ENCODE measurements around the gene VEGFC. TPM values are rescaled to one million over a fixed set of nuclear protein-coding genes. Genes with fewer than 3 reads are reported as not detected.

Gene VEGFC
- total RNA-seq, 2 experiments from 2014 or later = not detected

- Mint-ChIP-seq H3K4me1 (ENCODE audit: low read depth) (no peaks in the 10 kb centered on the region), H3K27me3 (ENCODE audit: low read depth) (no peaks in the 10 kb centered on the region), H3K27ac (no peak overlapping the region), H3K36me3 (ENCODE audit: low read depth) (no peaks in the 10 kb centered on the region), H3K4me3 (no peak overlapping the region), H3K9me3 (no peaks in the 10 kb centered on the region)
- intact Hi-C loops (cut with micrococcal nuclease) = no loop called here
- CTCF ChIA-PET = no interaction called here
- DNase-seq = no peak
These were observed 75.5 kb downstream of the VEGFC start for GRCh38 chr4:176717237-176717636.

- CTCF ChIA-PET = no interaction called here
- no peaks in the 10 kb centered on the region for H3K9me3 Mint-ChIP-seq
These were observed 83.3 kb downstream of the VEGFC start for GRCh38 chr4:176709417-176709816.

GRCh38 chr4:176708771-176709311 is 83.9 kb downstream of the VEGFC start:
- intact Hi-C loops (cut with micrococcal nuclease) = no loop called here
- H3K27ac Mint-ChIP-seq = no peak overlapping the region

More at GRCh38 chr4:176709417-176709816, 83.3 kb downstream of the VEGFC start:
- Mint-ChIP-seq H3K36me3 (ENCODE audit: low read depth) (no peaks in the 10 kb centered on the region), H3K4me1 (ENCODE audit: low read depth) (no peaks in the 10 kb centered on the region), H3K27me3 (ENCODE audit: low read depth) (no peaks in the 10 kb centered on the region), H3K4me3 (no peak overlapping the region), H3K27ac (no peak overlapping the region)
- DNase-seq = no peak
- intact Hi-C loops (cut with micrococcal nuclease) = no loop called here

GRCh38 chr4:176690716-176691115 is 102.0 kb downstream of the VEGFC start:
- Mint-ChIP-seq H3K27me3 (ENCODE audit: low read depth) (no peaks in the 10 kb centered on the region), H3K27ac (no peak overlapping the region), H3K9me3 (no peaks in the 10 kb centered on the region), H3K4me1 (ENCODE audit: low read depth) (no peaks in the 10 kb centered on the region), H3K36me3 (ENCODE audit: low read depth) (no peaks in the 10 kb centered on the region), H3K4me3 (no peak overlapping the region)
- DNase-seq = no peak
- CTCF ChIA-PET = no interaction called here
- intact Hi-C loops (cut with micrococcal nuclease) = no loop called here

More at GRCh38 chr4:176708771-176709311, 83.9 kb downstream of the VEGFC start:
- Mint-ChIP-seq H3K4me1 (ENCODE audit: low read depth) (no peaks in the 10 kb centered on the region), H3K4me3 (no peak overlapping the region), H3K9me3 (no peaks in the 10 kb centered on the region), H3K27me3 (ENCODE audit: low read depth) (no peaks in the 10 kb centered on the region), H3K36me3 (ENCODE audit: low read depth) (no peaks in the 10 kb centered on the region)
- no peak for DNase-seq
- CTCF ChIA-PET = no interaction called here

GRCh38 chr4:176680668-176681180 is 112.0 kb downstream of the VEGFC start:
- Mint-ChIP-seq H3K27me3 (ENCODE audit: low read depth) (no peaks in the 10 kb centered on the region), H3K36me3 (ENCODE audit: low read depth) (no peaks in the 10 kb centered on the region), H3K9me3 (peaks cover 2% of the 10 kb centered on the region), H3K4me3 (no peak overlapping the region), H3K4me1 (ENCODE audit: low read depth) (no peaks in the 10 kb centered on the region), H3K27ac (no peak overlapping the region)
- no peak for DNase-seq
- CTCF ChIA-PET = no interaction called here
- intact Hi-C loops (cut with micrococcal nuclease) = no loop called here

- H3K36me3 Mint-ChIP-seq (ENCODE audit: low read depth) = no peaks in the 10 kb centered on the region
- H3K4me1 Mint-ChIP-seq (ENCODE audit: low read depth) = no peaks in the 10 kb centered on the region
- no peak overlapping the region for H3K27ac Mint-ChIP-seq
- CTCF ChIA-PET = no interaction called here
- intact Hi-C loops (cut with micrococcal nuclease) = no loop called here
- DNase-seq = no peak
- H3K4me3 Mint-ChIP-seq = no peak overlapping the region
- H3K27me3 Mint-ChIP-seq (ENCODE audit: low read depth) = no peaks in the 10 kb centered on the region
- peaks cover 2% of the 10 kb centered on the region for H3K9me3 Mint-ChIP-seq
These were observed 115.8 kb downstream of the VEGFC start for GRCh38 chr4:176676901-176677300.

- intact Hi-C loops (cut with micrococcal nuclease) = no loop called here
- CTCF ChIA-PET = no interaction called here
- H3K27ac Mint-ChIP-seq = no peak overlapping the region
- no peak for DNase-seq
- no peaks in the 10 kb centered on the region for H3K4me1 Mint-ChIP-seq (ENCODE audit: low read depth)
- H3K36me3 Mint-ChIP-seq (ENCODE audit: low read depth) = no peaks in the 10 kb centered on the region
- peaks cover 2% of the 10 kb centered on the region for H3K9me3 Mint-ChIP-seq
- no peaks in the 10 kb centered on the region for H3K27me3 Mint-ChIP-seq (ENCODE audit: low read depth)
- H3K4me3 Mint-ChIP-seq = no peak overlapping the region
These were observed 116.9 kb downstream of the VEGFC start for GRCh38 chr4:176675810-176676209.

- Mint-ChIP-seq H3K36me3 (ENCODE audit: low read depth) (no peaks in the 10 kb centered on the region), H3K27ac (no peak overlapping the region), H3K4me3 (no peak overlapping the region), H3K27me3 (ENCODE audit: low read depth) (no peaks in the 10 kb centered on the region), H3K4me1 (ENCODE audit: low read depth) (no peaks in the 10 kb centered on the region), H3K9me3 (no peaks in the 10 kb centered on the region)
- CTCF ChIA-PET = no interaction called here
- intact Hi-C loops (cut with micrococcal nuclease) = no loop called here
- no peak for DNase-seq
These were observed 121.2 kb downstream of the VEGFC start for GRCh38 chr4:176671532-176671931.

- DNase-seq = no peak
- Mint-ChIP-seq H3K4me1 (ENCODE audit: low read depth) (no peaks in the 10 kb centered on the region), H3K9me3 (no peaks in the 10 kb centered on the region), H3K36me3 (ENCODE audit: low read depth) (no peaks in the 10 kb centered on the region), H3K4me3 (no peak overlapping the region), H3K27me3 (ENCODE audit: low read depth) (no peaks in the 10 kb centered on the region), H3K27ac (no peak overlapping the region)
- CTCF ChIA-PET = no interaction called here
- intact Hi-C loops (cut with micrococcal nuclease) = no loop called here
These were observed 124.4 kb downstream of the VEGFC start for GRCh38 chr4:176668324-176668723.

GRCh38 chr4:176664964-176665363 is 127.8 kb downstream of the VEGFC start:
- intact Hi-C loops (cut with micrococcal nuclease) = no loop called here
- Mint-ChIP-seq H3K4me1 (ENCODE audit: low read depth) (no peaks in the 10 kb centered on the region), H3K27ac (no peak overlapping the region), H3K36me3 (ENCODE audit: low read depth) (no peaks in the 10 kb centered on the region), H3K27me3 (ENCODE audit: low read depth) (no peaks in the 10 kb centered on the region), H3K4me3 (no peak overlapping the region), H3K9me3 (no peaks in the 10 kb centered on the region)
- CTCF ChIA-PET = no interaction called here
- no peak for DNase-seq

- intact Hi-C loops (cut with micrococcal nuclease) = no loop called here
- CTCF ChIA-PET = no interaction called here
- H3K4me1 Mint-ChIP-seq (ENCODE audit: low read depth) = no peaks in the 10 kb centered on the region
- H3K27me3 Mint-ChIP-seq (ENCODE audit: low read depth) = no peaks in the 10 kb centered on the region
- DNase-seq = no peak
- no peaks in the 10 kb centered on the region for H3K9me3 Mint-ChIP-seq
- no peak overlapping the region for H3K4me3 Mint-ChIP-seq
- H3K36me3 Mint-ChIP-seq (ENCODE audit: low read depth) = no peaks in the 10 kb centered on the region
- H3K27ac Mint-ChIP-seq = no peak overlapping the region
These were observed 132.2 kb downstream of the VEGFC start for GRCh38 chr4:176660561-176660960.

GRCh38 chr4:176656108-176656507 is 136.6 kb downstream of the VEGFC start:
- intact Hi-C loops (cut with micrococcal nuclease) = no loop called here
- H3K4me3 Mint-ChIP-seq = no peak overlapping the region
- no peak for DNase-seq
- CTCF ChIA-PET = no interaction called here
- H3K4me1 Mint-ChIP-seq (ENCODE audit: low read depth) = no peaks in the 10 kb centered on the region
- H3K27ac Mint-ChIP-seq = no peak overlapping the region
- no peaks in the 10 kb centered on the region for H3K36me3 Mint-ChIP-seq (ENCODE audit: low read depth)
- no peaks in the 10 kb centered on the region for H3K9me3 Mint-ChIP-seq
- no peaks in the 10 kb centered on the region for H3K27me3 Mint-ChIP-seq (ENCODE audit: low read depth)

GRCh38 chr4:176654565-176655216 is 138.0 kb downstream of the VEGFC start:
- no peaks in the 10 kb centered on the region for H3K27me3 Mint-ChIP-seq (ENCODE audit: low read depth)
- no peak for DNase-seq
- intact Hi-C loops (cut with micrococcal nuclease) = no loop called here
- no peak overlapping the region for H3K4me3 Mint-ChIP-seq
- H3K36me3 Mint-ChIP-seq (ENCODE audit: low read depth) = no peaks in the 10 kb centered on the region
- CTCF ChIA-PET = no interaction called here
- no peak overlapping the region for H3K27ac Mint-ChIP-seq
- H3K9me3 Mint-ChIP-seq = no peaks in the 10 kb centered on the region
- no peaks in the 10 kb centered on the region for H3K4me1 Mint-ChIP-seq (ENCODE audit: low read depth)
